HG02970 (cell line): ENCODE measurements around the gene IRF2.

Experiments
- ATAC-seq: cut with Tn5 transposase; IDR thresholded peaks from one replicate; pipeline ENCODE4 v1.9.1; 2021; ENCODE audit warnings: mild to moderate bottlenecking, moderate library complexity, moderate number of reproducible peaks; ENCODE audit not compliant: unreplicated experiment, low FRiP score

The IRF2 gene

GRCh38 chr4:184375027-184375426 is 99.3 kb downstream of the IRF2 start:
- no peak for ATAC-seq

DNA sequence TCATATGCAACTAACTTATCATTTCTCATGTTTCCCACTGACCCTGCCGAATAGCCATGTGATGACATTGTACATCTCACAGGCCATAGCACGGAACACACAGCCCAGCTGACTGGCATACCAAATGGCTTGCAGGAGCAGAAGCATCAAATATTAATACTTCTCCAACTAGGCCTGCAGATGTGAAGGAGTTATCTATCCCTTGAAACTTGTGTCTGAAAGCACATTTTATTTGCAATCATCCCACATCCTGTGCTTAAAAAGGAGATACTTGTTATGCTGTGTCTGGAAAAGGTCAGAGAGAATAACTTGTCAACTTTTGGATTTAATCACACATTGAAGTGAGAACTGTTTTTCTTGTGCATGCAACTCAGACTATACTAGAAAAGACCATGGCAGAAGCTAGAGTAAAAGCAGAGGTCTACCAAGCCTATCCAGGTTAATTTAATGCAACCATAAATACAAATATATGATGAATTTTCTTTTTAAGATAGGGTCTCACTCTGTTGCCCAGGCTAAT is 100.4 kb downstream of the IRF2 start:
- ATAC-seq: no peak

DNA sequence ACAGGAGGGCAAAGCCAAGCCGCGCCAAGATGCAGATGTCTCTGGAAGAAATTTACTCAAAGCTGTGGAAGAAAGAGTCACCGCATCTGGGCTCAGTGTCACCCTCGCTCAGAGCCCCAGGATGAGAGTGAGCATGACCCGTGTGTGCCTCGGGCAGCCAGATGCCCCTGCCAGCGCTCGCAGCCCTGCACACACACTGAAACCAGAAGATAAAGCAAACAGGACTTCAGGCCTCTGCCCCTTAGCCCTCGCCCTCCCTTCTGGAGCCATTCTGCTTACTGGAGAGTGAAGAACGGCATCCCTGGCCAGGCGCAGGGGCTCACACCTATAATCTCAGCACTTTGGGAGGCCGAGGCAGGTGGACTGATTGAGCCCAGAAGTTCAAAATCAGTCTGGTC is 103.0 kb downstream of the IRF2 start:
- no peak for ATAC-seq

GRCh38 chr4:184370711-184371389 is 103.5 kb downstream of the IRF2 start:
- no peak for ATAC-seq

DNA sequence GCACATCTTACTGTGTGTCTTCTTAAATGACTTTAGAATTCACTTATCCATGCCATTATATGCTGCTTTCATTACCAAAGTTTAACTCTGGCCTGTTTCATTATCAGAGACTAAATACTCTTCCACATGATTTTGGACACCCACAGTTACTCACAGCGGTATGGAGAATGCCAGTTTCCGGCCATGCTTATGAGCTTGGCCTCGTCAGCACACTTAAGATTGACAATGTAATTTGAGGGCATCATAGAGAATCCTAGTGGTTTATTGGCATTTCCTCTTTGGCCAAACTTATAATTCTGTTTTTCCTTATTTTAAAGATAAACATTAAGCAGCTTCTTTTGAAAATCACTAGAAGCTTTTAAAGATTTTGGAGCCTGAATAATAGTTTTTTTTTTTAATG is 104.5 kb downstream of the IRF2 start:
- no peak for ATAC-seq

- no peak for ATAC-seq
These were observed 105.6 kb downstream of the IRF2 start for GRCh38 chr4:184368731-184369130.

GRCh38 chr4:184368290-184368689 is 106.1 kb downstream of the IRF2 start:
- ATAC-seq: no peak

DNA sequence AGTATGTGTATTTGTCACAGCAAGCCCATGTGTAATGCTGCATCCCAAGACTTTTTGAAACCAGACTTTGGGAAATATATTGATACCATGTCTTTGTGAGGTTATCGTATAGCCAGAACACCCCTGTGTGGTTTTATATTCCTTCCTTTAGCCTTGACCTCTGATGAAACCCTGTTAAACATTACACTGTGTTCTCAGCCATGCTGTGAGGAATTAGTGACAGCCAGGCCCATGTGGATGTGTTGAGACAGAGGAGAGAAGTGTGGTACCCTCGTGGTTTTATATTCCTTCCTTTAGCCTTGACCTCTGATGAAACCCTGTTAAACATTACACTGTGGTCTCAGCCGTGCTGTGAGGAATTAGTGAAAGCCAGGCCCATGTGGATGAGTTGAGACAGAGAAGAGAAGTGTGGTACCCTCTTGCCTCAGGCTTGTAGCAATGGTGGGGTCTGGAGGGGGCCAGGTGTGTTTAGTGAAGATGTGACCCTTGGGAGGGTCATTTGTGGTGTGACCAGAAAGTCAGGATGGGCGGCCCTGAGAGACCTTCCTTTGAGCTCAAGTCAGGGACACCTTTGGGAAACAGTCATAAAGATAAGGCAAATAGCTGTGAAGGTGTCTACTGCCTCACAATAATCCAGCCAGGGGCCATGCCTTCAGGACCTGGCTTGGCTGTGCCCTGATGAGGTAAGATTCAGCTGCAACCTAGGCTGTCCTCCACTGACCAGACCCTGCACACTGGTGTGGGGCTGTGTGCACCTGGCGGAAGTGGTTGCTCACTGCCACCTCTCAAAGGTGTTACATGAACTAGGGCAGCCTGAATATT is 110.0 kb downstream of the IRF2 start:
- no peak for ATAC-seq

DNA sequence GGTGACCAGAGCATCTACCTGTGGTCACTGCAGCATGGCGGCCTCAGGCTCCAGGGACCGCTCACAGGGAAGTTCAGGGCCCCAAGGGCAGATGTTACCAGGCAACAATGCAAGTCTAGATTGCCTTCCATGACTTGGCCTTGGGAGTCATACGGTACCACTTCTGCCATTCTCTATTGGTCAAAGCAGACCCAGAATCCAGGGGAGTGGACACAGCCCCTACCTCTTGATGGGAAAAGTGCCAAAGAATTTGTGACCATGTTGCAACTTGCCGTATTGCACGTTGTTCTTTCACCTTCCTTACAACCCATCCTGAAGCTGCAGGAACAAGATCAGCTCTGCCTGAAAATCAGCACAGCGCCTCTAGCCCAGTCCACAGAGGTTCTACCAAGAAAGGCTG is 111.1 kb downstream of the IRF2 start:
- no peak for ATAC-seq

- ATAC-seq: no peak
These were observed 112.0 kb downstream of the IRF2 start for GRCh38 chr4:184362396-184362795.

- ATAC-seq: no peak
These were observed 112.9 kb downstream of the IRF2 start for GRCh38 chr4:184361443-184361842.

DNA sequence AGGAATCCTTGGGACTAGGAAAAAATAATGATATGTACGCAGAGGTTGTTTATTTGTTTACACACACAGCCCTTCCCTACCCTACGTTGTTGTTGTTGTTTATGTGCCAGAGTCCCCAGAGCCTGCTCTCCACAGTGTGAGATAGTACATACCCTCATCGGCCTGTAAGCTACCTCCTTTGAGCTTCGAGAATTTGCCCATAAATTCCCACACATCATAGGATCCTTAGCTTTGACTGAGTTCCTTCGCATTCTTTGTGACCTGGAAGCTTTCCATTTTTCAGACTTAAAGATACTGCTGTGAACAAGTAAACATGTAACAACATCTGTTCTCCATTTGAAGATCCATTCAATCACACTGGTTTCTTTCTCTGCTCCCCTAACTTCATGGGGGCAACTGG is 114.5 kb downstream of the IRF2 start:
- no peak for ATAC-seq

- no peak for ATAC-seq
These were observed 115.7 kb downstream of the IRF2 start for GRCh38 chr4:184358521-184359232.

DNA sequence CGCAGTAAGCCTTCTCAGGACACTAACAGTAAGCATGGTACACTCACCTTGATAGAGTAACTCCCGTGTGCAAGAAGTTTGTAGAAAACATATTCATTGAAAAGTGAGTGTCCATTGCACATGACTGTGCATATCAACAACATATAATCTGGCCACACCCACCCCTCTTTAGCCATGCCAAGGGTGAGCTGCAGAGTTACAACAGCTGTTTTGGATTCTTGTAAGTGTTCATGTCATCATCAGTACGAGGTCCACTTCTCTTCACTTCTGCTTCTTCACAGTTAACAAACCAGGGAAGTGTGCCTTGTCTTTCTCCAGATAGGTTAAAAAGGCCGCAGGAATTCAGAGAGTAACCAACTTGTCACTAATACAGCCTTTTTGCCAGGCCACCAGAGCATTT is 116.6 kb downstream of the IRF2 start:
- no peak for ATAC-seq

DNA sequence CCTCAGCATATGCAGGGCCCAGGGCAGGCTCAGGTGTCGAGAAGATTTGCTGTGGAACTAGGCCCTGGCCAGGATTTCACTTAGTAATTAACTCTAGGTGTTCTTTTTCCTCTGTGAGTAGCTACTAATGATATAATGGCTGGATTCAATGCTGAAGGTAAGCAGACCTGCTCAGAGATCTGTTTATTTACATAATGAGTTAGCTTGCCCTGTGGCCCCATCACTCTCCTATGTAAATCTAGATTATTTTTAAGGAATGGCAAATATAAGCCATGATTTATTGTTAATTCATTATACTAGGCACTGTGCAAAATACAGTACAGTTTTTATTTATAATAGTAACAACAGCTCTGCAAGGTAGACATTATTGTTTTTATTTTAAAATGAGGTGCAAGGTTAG is 117.2 kb downstream of the IRF2 start:
- no peak for ATAC-seq

- no peak for ATAC-seq
These were observed 118.0 kb downstream of the IRF2 start for GRCh38 chr4:184356366-184356765.

- no peak for ATAC-seq
These were observed 118.5 kb downstream of the IRF2 start for GRCh38 chr4:184355857-184356256.

GRCh38 chr4:184355111-184355604 is 119.2 kb downstream of the IRF2 start:
- ATAC-seq: no peak

DNA sequence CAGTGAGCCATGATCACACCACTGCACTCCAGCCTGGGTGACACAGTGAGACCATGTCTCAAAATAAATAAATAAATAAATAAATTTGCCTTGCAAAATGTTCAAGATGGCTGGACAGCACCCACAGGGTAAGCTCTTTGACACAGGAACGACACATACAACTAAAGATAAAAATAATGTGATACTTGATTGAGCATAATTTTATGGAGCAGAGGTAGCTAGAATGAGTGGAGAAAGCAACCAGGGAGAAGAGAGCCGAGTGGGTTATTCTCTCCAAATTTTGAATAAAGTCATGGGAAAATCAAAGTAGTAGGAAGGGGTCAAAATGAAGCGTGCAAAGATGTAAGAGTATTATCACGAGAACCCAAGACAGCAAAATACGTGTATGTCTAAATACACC is 121.5 kb downstream of the IRF2 start:
- no peak for ATAC-seq

- no peak for ATAC-seq
These were observed 122.5 kb downstream of the IRF2 start for GRCh38 chr4:184351560-184352451.
